Ascending aorta (tissue), 2 donors: Measurements from ENCODE around the gene ABHD17C. TPM values are rescaled to one million over a fixed set of nuclear protein-coding genes. Genes with fewer than 3 reads are reported as not detected.

Experiments
- DNase-seq, 2 donors: peaks; one replicate each; pipeline ENCODE4 v3.0.0-alpha.2; 2019; ENCODE audit warnings: low spot score in 2 of 2
- H3K27ac ChIP-seq, 2 donors: fragments of 200-600 bp; sonication (generic); one replicate each; pipeline ENCODE4 v1.5.1; 2016 to 2017; ENCODE audit warnings: mild to moderate bottlenecking in 1 of 2
- H3K27me3 ChIP-seq: fragments of 200-600 bp; sonication (generic); one replicate; pipeline ENCODE4 v1.5.1; 2017
- H3K36me3 ChIP-seq, 2 donors: fragments of 200-600 bp; sonication (generic); one replicate each; pipeline ENCODE4 v1.5.1; 2016
- H3K4me1 ChIP-seq, 2 donors: fragments of 200-600 bp; sonication (generic); one replicate each; pipeline ENCODE4 v1.5.1; 2016 to 2017; ENCODE audit warnings: mild to moderate bottlenecking in 1 of 2
- H3K4me3 ChIP-seq, 2 donors: fragments of 200-600 bp; sonication (generic); one replicate each; pipeline ENCODE4 v1.5.1; 2016 to 2017; ENCODE audit warnings: mild to moderate bottlenecking in 1 of 2
- H3K9me3 ChIP-seq, 2 donors: fragments of 200-600 bp; sonication (generic); one replicate each; pipeline ENCODE4 v1.5.1; 2016
- CTCF ChIP-seq, 3 experiments: fragments of 200-600 bp in 2 of 3; fragments of 450-650 bp in 1 of 3; sonication (generic) in 2 of 3; IDR thresholded peaks; one replicate each; pipeline ENCODE4 v1.5.1; 2016 to 2019; ENCODE audit warnings: antibody characterized with exemption in 3 of 3, mild to moderate bottlenecking in 1 of 3, moderate library complexity in 1 of 3
- intact Hi-C: fragments of 100-400 bp; cut with DNase I; formaldehyde crosslinking; loops from one replicate; pipeline ENCODE4 v1.15.1; 2023
- total RNA-seq: library from RNA; depleted of rRNA; stranded (reverse); fragments of >200 nt; gene quantifications from one replicate; pipeline ENCODE4 v1.1.0, GENCODE V29; 2016

The ABHD17C gene
- total RNA-seq, 1 donor from 2014 or later, result 0.96 TPM

GRCh38 chr15:80747317-80748053 lies 52.4 kb downstream of the ABHD17C start:
- Histone ChIP-seq H3K4me1 (no peaks in the 10 kb centered on the region), H3K36me3 (peaks cover 0 to 6% of the 10 kb centered on the region in 2 donors), H3K9me3 (no peaks in the 10 kb centered on the region), H3K27me3 (no peaks in the 10 kb centered on the region), H3K27ac (no peak overlapping the region), H3K4me3 (no peak overlapping the region)
- intact Hi-C loops, result no loop called here
- no peak for TF ChIP-seq CTCF (IDR thresholded peaks at IDR 0.05)
- no peak for DNase-seq

GRCh38 chr15:80749589-80749988 lies 54.5 kb downstream of the ABHD17C start:
- Histone ChIP-seq H3K36me3 (peaks cover 5 to 6% of the 10 kb centered on the region in 2 donors), H3K4me3 (no peak overlapping the region), H3K9me3 (no peaks in the 10 kb centered on the region), H3K27ac (no peak overlapping the region), H3K4me1 (no peaks in the 10 kb centered on the region), H3K27me3 (no peaks in the 10 kb centered on the region)
- TF ChIP-seq CTCF (IDR thresholded peaks at IDR 0.05), result no peak
- no peak for DNase-seq
- intact Hi-C loops, result no loop called here

DNA sequence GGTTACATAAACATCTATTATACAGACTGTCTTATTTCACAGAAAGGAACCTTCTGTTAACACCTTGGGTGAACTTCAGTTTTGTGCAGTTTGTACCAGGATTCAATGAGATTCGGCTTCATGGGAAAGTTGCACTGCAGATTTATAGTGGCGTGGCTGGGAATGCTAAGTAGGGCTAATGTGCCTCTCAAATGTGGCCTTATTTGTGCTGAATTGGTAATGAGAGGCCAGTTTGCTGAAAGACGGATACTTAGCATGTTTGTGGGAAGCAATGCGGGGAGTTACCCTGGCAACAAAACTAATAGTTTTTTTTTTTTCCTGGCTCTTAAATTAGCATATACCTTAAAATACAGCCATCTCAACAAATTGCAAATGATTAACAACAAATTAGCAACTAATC lies 55.5 kb downstream of the ABHD17C start:
- Histone ChIP-seq H3K27ac (no peak overlapping the region), H3K36me3 (peaks cover 6% of the 10 kb centered on the region in 2 donors), H3K4me1 (no peaks in the 10 kb centered on the region), H3K27me3 (no peaks in the 10 kb centered on the region), H3K4me3 (no peak overlapping the region), H3K9me3 (no peaks in the 10 kb centered on the region)
- no peak for DNase-seq
- intact Hi-C loops, result no loop called here
- TF ChIP-seq CTCF (IDR thresholded peaks at IDR 0.05), result no peak

- no peaks in the 10 kb centered on the region for H3K27me3 ChIP-seq
- no peak overlapping the region for H3K27ac ChIP-seq
- H3K4me3 ChIP-seq, result no peak overlapping the region
- intact Hi-C loops, result no loop called here
- peaks cover 6% of the 10 kb centered on the region in 2 donors for H3K36me3 ChIP-seq
- no peak for DNase-seq
- no peaks in the 10 kb centered on the region for H3K4me1 ChIP-seq
- no peak for TF ChIP-seq CTCF (IDR thresholded peaks at IDR 0.05)
- H3K9me3 ChIP-seq, result no peaks in the 10 kb centered on the region
Measured at GRCh38 chr15:80752204-80752603, 57.1 kb downstream of the ABHD17C start.

- Histone ChIP-seq H3K9me3 (no peaks in the 10 kb centered on the region), H3K4me1 (no peaks in the 10 kb centered on the region), H3K27ac (no peak overlapping the region), H3K27me3 (no peaks in the 10 kb centered on the region), H3K36me3 (peaks cover 6% of the 10 kb centered on the region in 2 donors), H3K4me3 (no peak overlapping the region)
- TF ChIP-seq CTCF (IDR thresholded peaks at IDR 0.05), result no peak
- intact Hi-C loops, result no loop called here
- DNase-seq, result no peak
Measured at GRCh38 chr15:80753161-80753560, 58.1 kb downstream of the ABHD17C start.
